ENCODE results near the gene ADGRL3. TPM values are rescaled to one million over a fixed set of nuclear protein-coding genes. Genes with fewer than 3 reads are reported as not detected.
"Not testable (repeated sequence)": the region's sequence is repeated elsewhere in the genome, so short reads cannot be mapped to it uniquely, and the experiment has no call there.

ADGRL3 gene
- total and polyA plus RNA-seq, 8 donors: 0.08 to 1.4 (median 0.24) TPM

DNA sequence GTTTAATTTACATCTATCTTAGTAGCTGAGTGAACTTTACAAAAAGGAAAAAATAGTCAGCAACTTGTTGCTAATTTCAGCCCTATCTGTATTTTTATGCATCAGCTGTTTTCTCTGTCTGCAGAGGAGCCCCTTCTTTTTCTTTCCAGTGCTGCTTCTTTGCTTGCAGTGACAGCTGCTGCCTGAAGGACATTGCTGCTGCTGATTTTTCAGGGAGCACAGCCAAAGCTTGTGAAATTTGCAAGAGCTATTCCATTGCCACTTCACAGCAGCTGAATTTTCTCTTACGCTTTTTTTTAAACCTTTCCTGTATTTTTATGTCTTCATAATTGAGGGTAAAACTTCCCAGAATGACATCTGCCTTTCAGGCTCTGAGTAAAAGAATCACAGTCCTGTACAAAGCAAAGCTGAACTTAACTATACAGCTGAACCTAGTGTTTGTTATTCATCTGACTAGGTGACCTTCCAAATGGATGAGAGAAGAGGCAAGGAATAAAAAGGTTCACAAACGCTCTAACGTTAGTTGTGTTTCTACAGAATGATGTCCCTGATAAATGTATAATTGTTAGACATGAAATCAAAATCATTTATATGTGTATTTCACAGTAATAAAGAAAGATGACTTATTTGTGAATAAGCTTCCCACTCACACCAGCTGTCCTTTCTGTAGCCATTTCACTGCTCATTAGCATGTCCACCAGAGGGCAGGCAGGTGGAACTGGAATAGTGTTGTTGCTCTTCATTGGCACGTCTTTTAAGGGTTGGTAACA lies 541.4 kb downstream of the ADGRL3 start:
- no peaks in the 10 kb centered on the region for H3K27me3 ChIP-seq
- H3K9me3 ChIP-seq: no peaks in the 10 kb centered on the region
- 39 to 54% methylated on average over 4 of the region's 4 CpGs for WGBS, 2 donors
- ATAC-seq (no peak), FAIRE-seq (no peak), DNase-seq (no peak)
- no peak overlapping the region for H3K4me3 ChIP-seq
- intact Hi-C loops (cut with DNase I): no loop called here
- H3K4me1 ChIP-seq: no peaks in the 10 kb centered on the region
- H3K27ac ChIP-seq: no peak overlapping the region
- TF ChIP-seq CTCF (IDR thresholded peaks at IDR 0.05): no peak
- H3K36me3 ChIP-seq: no peaks in the 10 kb centered on the region

DNA sequence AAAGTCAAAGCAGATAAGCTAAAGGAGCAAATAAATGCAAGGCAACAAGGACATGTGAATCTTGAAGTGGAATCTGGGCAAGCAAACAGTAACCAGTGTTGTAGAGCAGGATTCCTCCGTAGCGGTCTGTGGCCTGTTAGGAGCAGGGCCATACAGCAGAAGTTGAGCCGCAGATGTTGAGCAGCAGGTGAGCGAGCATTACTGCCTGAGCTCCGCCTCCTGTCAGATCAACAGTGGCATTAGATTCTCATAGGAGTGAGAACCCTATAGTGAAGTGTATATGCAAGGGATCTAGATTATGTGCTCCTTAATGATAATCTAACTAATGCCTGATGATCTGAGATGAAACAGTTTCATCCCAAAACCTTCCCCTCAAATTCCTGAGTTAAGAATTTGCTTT lies 550.7 kb downstream of the ADGRL3 start:
- no peaks in the 10 kb centered on the region for H3K4me1 ChIP-seq
- intact Hi-C loops (cut with DNase I): no loop called here
- no peaks in the 10 kb centered on the region for H3K27me3 ChIP-seq
- H3K36me3 ChIP-seq: no peaks in the 10 kb centered on the region
- no peak for FAIRE-seq
- TF ChIP-seq CTCF (IDR thresholded peaks at IDR 0.05): no peak
- H3K27ac ChIP-seq: no peak overlapping the region
- no peak overlapping the region for H3K4me3 ChIP-seq
- WGBS, 2 donors: 71 to 81% methylated on average over 5 of the region's 5 CpGs
- no peak for DNase-seq
- H3K9me3 ChIP-seq: no peaks in the 10 kb centered on the region
- ATAC-seq: no peak

GRCh38 chr4:61752617-61753016 lies 552.5 kb downstream of the ADGRL3 start:
- no peaks in the 10 kb centered on the region for H3K27me3 ChIP-seq

GRCh38 chr4:61753739-61754138 lies 553.6 kb downstream of the ADGRL3 start:
- no peak overlapping the region for H3K27ac ChIP-seq
- no peaks in the 10 kb centered on the region for H3K4me1 ChIP-seq
- H3K4me3 ChIP-seq: no peak overlapping the region
- FAIRE-seq (no peak), ATAC-seq (no peak), DNase-seq (no peak)
- H3K36me3 ChIP-seq: no peaks in the 10 kb centered on the region
- H3K9me3 ChIP-seq: no peaks in the 10 kb centered on the region
- H3K27me3 ChIP-seq: no peaks in the 10 kb centered on the region
- intact Hi-C loops (cut with DNase I): no loop called here
- TF ChIP-seq CTCF (IDR thresholded peaks at IDR 0.05): no peak
- 67 to 78% methylated on average over 3 of the region's 3 CpGs for WGBS, 2 donors

More at GRCh38 chr4:61752617-61753016, 552.5 kb downstream of the ADGRL3 start:
- DNase-seq: no peak
- Histone ChIP-seq H3K9me3 (no peaks in the 10 kb centered on the region), H3K36me3 (no peaks in the 10 kb centered on the region), H3K4me3 (no peak overlapping the region), H3K4me1 (no peaks in the 10 kb centered on the region), H3K27ac (no peak overlapping the region)
- intact Hi-C loops (cut with DNase I): no loop called here
- WGBS, 2 donors: 24 to 31% methylated on average over 2 of the region's 2 CpGs
- FAIRE-seq: no peak
- no peak for TF ChIP-seq CTCF (IDR thresholded peaks at IDR 0.05)
- ATAC-seq: no peak

DNA sequence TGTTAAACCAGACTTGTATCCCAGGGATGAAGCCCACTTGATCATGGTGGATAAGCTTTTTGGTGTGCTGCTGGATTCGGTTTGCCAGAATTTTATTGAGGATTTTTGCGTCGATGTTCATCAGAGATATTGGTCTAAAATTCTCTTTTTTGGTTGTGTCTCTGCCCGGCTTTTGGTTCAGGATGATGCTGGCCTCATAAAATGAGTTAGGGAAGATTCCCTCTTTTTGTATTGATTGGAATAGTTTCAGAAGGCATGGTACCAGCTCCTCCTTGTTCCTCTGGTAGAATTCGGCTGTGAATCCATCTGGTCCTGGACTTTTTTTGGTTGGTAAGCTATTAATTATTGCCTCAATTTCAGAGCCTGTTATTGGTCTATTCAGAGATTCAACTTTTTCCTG lies 556.8 kb downstream of the ADGRL3 start:
- ATAC-seq; H3K27me3 ChIP-seq; H3K4me1 ChIP-seq; FAIRE-seq; DNase-seq; H3K36me3 ChIP-seq; H3K4me3 ChIP-seq; H3K27ac ChIP-seq; intact Hi-C loops (cut with DNase I); H3K9me3 ChIP-seq: not testable (repeated sequence)
- 68 to 81% methylated on average over 5 of the region's 5 CpGs for WGBS, 2 donors

GRCh38 chr4:61757983-61758382 lies 557.9 kb downstream of the ADGRL3 start:
- H3K4me3 ChIP-seq; intact Hi-C loops (cut with DNase I); H3K27ac ChIP-seq; ATAC-seq; FAIRE-seq; H3K27me3 ChIP-seq; H3K36me3 ChIP-seq; DNase-seq; H3K9me3 ChIP-seq; H3K4me1 ChIP-seq: not testable (repeated sequence)
- WGBS, 2 donors: 42 to 56% methylated on average over 1 of the region's 1 CpG

DNA sequence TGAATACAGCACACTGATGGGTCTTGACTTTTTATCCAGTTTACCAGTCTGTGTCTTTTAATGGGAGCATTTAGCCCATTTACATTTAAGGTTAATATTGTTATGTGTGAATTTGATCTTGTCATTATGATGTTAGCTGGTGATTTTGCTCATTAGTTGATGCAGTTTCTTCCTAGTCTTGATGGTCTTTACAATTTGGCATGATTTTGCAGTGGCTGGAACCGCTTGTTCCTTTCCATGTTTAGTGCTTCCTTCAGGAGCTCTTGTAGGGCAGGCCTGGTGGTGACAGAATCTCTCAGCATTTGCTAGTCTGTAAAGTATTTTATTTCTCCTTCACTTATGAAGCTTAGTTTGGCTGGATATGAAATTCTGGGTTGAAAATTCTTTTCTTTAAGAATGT lies 558.5 kb downstream of the ADGRL3 start:
- FAIRE-seq; DNase-seq; H3K27ac ChIP-seq; H3K36me3 ChIP-seq; H3K27me3 ChIP-seq; intact Hi-C loops (cut with DNase I); H3K9me3 ChIP-seq; H3K4me1 ChIP-seq; ATAC-seq; H3K4me3 ChIP-seq: not testable (repeated sequence)
- 46 to 78% methylated on average over 1 of the region's 1 CpG for WGBS, 2 donors

DNA sequence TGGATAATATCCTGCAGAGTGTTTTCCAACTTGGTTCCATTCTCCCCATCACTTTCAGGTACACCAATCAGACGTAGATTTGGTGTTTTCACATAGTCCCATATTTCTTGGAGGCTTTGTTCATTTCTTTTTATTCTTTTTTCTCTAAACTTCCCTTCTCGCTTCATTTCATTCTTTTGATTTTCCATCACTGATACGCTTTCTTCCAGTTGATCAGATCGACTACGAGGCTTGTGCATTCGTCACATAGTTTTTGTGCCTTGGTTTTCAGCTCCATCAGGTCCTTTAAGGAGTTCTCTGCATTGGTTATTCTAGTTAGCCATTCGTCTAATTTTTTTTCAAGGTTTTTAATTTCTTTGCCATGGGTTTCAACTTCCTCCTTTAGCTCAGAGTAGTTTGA lies 559.1 kb downstream of the ADGRL3 start:
- DNase-seq; ATAC-seq; H3K27me3 ChIP-seq; FAIRE-seq; H3K27ac ChIP-seq; H3K4me3 ChIP-seq; H3K4me1 ChIP-seq; intact Hi-C loops (cut with DNase I); H3K9me3 ChIP-seq; H3K36me3 ChIP-seq: not testable (repeated sequence)
- 72 to 80% methylated on average over 6 of the region's 7 CpGs for WGBS, 2 donors

DNA sequence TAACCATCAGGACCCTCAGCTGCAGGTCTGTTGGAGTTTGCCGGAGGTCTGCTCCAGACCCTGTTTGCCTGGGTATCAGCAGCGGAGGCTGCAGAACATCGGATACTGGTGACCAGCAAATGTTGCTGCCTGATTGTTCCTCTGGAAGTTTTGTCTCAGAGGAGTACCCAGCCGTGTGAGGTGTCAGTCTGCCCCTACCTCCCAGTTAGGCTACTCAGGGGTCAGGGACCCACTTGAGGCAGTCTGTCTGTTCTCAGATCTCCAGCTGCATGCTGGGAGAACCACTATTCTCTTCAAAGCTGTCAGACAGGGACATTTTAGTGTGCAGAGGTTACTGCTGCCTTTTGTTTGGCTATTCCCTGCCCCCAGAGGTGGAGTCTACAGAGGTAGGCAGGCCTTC lies 559.8 kb downstream of the ADGRL3 start:
- H3K9me3 ChIP-seq; intact Hi-C loops (cut with DNase I); H3K4me3 ChIP-seq; H3K27ac ChIP-seq; H3K27me3 ChIP-seq; H3K36me3 ChIP-seq; H3K4me1 ChIP-seq; DNase-seq; ATAC-seq; FAIRE-seq: not testable (repeated sequence)
- WGBS, 2 donors: 75 to 83% methylated on average over 4 of the region's 4 CpGs

Data from pancreas (tissue), 10 donors.